HL-60/S4 treated with phorbol 12-myristate 13-acetate at 8.2 ng/mL for 4 days and 3 days (cell line): Measurements from ENCODE around the gene GAD2.

Experiments
- in situ Hi-C: fragments of 300-500 bp; cut with MboI; formaldehyde crosslinking; loops from 2 replicates; pipeline ENCODE4 v1.15.0; 2022; ENCODE audit warnings: low sequenced_read_pairs

The GAD2 gene

DNA sequence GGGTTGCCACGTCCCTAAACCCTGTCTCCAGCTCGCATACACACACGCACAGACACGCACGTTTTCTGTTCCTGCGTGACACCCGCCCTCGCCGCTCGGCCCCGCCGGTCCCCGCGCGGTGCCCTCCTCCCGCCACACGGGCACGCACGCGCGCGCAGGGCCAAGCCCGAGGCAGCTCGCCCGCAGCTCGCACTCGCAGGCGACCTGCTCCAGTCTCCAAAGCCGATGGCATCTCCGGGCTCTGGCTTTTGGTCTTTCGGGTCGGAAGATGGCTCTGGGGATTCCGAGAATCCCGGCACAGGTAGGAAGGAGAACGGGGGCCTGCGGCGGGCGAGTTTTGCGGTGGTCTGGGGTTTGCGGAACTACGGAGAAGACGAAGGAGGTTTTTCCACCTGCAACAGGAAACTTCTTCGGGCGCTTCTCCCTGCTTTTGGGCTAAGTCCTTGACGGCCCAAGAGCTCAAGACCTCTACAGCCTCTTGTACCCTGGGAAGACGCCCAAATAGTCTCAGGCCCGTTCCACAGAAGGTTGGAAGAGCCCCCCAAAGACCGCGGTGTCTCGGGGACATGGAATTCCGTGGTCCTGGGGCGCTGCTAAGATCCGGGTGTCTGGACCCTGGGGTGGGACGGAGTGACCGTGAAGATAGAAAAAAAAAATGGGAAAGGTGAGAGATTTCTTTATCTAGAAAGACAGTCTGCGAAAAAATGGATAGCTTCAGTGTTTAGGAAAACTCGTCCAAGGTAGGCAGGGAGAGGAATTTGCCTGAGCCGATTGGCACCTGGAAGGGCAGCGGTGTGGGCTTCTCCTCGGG lies at the start of gene GAD2:
Gene GAD2 (plus strand): TSS at position 190 of the 811 bp plus-strand sequence. CDS start 36 bp downstream, at position 226.
- in situ Hi-C loops: no loop called here

GRCh38 chr10:26169466-26169865 lies 47.1 kb upstream of the GAD2 start:
- in situ Hi-C loops: no loop called here

- in situ Hi-C loops: no loop called here
Measured at GRCh38 chr10:26172131-26172530, 44.4 kb upstream of the GAD2 start.

GRCh38 chr10:26173837-26174236 lies 42.7 kb upstream of the GAD2 start:
- in situ Hi-C loops: no loop called here

- in situ Hi-C loops: no loop called here
Measured at GRCh38 chr10:26177341-26177740, 39.2 kb upstream of the GAD2 start.

GRCh38 chr10:26194275-26194674 lies 22.3 kb upstream of the GAD2 start:
- in situ Hi-C loops: no loop called here

DNA sequence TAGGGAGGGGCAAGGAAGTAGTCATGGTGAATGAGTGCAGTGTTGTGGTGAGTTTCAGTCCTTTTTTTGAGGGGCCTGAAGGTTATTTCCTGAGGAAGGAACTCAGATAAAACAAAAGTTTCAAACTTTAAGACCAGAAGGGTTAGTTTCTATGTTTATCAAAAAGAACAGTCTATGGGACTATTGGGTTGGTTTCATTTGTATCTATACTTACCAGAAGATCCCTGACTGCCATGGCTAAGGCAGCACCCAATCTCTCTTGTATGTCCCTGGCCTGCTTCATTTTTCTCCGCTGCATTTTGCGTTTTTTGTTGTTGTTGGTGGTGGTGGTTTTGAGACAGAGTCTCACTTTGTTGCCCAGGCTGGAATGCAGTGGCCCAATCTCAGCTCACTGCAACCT lies 19.3 kb upstream of the GAD2 start:
- in situ Hi-C loops: no loop called here

DNA sequence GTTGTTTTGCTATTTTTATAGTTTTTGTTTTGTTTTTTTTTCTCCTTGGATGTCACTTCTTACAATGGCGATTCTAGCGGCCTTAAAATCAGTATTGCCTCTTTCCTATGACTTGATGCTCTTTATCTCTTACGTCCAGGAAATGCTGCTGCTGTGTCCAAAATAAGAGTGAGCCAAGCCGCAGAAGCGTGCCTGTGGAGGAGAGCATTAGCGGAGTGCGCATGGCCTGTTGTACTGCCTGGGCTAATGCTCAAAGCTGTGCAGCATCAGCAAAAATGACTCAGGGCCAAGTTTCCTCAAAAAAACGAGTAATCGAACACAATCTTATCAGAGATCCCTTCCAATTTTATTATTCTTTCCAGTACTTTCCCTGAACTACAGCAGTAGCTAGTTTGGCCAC lies 18.5 kb upstream of the GAD2 start:
- in situ Hi-C loops: no loop called here

DNA sequence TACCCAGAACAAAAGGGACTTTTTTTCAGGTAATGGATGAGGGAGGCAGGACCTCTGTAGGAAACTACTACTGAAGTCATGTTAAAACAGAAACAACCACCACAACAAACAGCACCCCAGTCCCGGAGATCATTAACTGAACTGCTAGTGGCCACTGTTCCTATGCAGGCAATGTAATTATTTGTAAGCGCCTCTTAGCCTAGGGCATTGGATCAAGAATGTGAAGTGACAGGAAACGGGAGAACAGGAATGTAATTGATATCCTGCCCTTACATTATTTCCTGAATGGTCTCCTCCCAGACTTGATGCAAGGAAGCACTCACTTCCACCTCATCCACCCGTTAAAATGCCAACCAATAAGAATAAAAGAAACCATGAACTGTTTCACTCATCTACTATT lies 16.7 kb upstream of the GAD2 start:
- in situ Hi-C loops: no loop called here

- in situ Hi-C loops: no loop called here
Measured at GRCh38 chr10:26205223-26205622, 11.4 kb upstream of the GAD2 start.

GRCh38 chr10:26211781-26212444 lies 4.7 kb upstream of the GAD2 start:
- in situ Hi-C loops: no loop called here

GRCh38 chr10:26212511-26212910 lies 4.1 kb upstream of the GAD2 start:
- in situ Hi-C loops: no loop called here

GRCh38 chr10:26213157-26213800 lies 3.3 kb upstream of the GAD2 start:
- in situ Hi-C loops: no loop called here

DNA sequence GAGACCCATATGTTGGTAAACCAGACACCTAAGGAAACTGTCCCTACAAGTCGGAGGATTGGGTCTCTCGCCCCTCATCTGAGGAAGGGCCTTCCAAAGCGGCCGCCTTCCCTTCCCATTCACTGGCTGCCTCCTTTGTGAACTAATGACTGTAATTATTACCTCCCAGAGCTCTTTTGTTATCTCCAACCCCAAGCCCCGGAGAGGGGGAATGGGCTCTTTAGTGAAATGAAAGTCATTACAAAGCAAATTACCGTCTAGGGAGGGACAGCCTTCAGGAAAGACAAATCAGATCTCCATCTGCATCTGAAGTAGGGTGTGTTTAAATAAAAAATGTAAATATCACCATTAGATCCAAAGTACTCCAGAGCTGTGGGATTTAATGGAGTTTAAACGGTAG lies 2.6 kb upstream of the GAD2 start:
- in situ Hi-C loops: no loop called here

DNA sequence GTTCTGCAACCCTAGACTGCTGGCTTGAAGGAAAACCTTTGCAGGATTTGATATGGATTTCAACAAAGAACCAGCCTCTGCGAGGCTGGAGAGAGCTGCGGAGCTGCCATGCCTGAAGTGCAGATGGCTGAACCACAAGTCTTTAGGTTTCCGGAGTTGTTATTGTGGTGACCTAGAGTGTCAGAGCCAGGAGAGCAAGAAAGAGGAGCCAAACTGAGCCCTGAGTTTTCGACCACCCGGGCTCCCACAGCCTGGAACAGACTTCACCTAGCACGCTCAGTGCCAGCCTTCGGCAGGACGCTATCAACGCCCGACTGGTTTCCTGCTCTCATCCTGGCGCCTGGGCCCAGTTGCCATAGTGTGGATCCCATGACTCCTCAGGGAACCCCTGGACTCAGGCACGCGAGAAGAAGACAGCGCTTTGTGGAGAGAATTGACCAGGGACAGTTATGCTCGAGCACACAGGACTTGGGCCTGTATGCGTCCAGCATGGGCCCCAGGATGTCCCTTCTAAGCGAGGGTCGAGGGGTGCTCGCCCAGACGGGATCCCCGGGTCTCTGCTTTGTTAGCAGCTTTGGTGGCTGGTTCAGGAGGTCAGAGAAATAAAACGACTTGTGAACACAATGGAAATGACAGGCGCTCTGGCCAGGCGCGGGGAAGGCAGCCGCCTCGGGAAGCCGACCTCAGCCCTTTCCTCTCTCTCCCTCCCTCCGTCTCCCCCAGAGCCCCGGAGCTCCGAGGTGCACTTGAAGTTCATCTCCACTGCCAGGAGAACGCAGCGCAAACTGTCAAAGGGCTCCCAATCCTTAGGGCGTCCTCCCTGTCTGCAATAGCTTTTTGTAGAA lies 1.8 kb upstream of the GAD2 start:
- in situ Hi-C loops: no loop called here

DNA sequence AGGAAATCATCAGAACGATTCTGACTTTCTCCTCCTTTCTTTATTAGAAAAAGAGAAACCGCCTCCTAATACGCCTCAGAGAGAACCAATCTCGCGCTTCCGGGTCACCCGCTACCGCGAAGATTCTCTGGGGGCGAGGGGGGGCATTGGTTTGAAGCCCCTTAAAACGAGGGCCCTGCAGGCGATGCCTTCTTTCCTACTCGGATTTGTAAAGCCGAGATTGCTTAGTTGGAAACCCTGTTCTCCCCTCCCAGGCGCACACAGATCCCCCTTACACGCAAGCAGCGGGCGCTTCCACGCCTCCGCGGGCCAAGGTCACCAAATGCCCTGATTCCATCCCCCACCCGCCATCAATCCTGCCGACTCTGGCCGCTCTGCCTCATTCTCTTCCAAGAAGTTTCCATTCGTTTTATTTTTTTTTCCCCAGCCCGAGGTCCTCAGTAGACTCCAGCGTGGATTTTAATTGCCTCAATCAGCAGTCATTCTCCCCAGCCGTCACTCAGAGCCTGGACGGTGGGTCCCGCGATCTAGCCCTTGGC lies 1.1 kb upstream of the GAD2 start:
- in situ Hi-C loops: no loop called here

- in situ Hi-C loops: no loop called here
Measured at GRCh38 chr10:26215935-26216584, 514 bp upstream of the GAD2 start.

DNA sequence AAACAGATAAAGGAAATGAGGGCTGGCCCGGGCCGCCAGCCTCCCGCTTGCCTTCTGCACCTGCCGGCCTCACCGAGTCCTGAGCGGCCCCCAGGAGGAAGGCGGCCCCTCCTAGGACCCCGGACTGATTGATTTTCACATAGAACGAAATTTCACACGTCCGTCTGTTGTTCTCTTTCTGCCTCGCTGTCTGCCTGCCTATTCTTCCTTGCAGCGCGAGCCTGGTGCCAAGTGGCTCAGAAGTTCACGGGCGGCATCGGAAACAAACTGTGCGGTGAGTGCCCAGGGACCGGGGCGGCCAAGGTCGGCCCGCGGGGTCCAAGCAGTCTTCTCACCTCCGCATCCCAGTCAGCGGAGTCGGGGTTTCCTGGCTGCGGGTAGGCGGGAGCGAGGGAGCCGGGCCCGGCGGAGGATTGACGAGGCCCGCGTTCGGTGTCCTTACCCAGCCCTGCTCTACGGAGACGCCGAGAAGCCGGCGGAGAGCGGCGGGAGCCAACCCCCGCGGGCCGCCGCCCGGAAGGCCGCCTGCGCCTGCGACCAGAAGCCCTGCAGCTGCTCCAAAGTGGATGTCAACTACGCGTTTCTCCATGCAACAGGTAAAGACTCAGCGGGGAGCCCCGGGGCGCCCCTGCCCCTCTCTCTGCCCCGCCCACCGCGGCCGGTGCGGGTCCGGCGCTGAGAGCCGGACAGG lies 967 bp downstream of the GAD2 start:
- in situ Hi-C loops: no loop called here

DNA sequence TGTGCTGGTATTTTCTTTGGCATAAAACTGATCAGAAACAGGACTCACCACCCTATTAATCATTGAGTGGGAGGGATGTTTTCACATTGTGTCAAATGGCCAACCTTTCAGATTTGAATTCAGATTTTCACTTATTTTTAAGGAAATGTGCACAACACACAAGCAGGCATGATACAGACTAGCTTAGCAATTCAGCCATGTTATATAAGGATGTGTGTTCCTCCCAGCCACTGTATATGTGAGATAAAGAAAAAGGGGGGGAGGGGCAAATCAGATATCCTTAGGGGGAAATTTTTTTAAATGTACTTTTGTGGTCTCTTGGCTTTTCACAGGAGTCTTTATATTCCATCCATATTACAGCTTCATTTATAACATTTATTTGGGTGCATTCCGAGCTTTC lies 3.1 kb downstream of the GAD2 start:
- in situ Hi-C loops: no loop called here

DNA sequence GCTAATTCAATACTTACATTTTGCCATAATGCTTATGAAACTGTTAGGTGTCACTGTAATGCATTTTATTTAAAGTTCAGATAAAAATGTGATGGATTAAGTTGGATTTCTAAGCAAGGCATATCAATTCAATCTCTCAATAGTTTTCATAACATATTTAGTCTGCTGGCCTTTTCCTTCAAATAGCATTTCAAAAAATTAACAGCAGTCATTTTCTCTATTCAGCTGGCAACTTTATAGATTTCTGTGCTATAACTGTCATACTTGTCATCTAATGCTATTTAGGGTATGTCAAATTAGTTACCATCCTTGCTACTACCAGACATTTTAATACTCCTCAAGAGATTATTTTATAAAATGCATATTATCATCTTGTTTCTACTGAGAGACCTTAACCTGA lies 4.3 kb downstream of the GAD2 start:
- in situ Hi-C loops: no loop called here
